Ovary (tissue), 3 donors: ENCODE results near the gene LMTK2.

Source experiments
- CTCF ChIP-seq, 3 donors: fragments of 450-650 bp in 2 of 3; fragments of 200-600 bp in 1 of 3; IDR thresholded peaks; one replicate each; pipeline versions ENCODE4 v1.5.1 to v1.8.0; 2016 to 2022; ENCODE audit warnings: antibody characterized with exemption in 3 of 3, mild to moderate bottlenecking in 1 of 3
- POLR2A ChIP-seq: fragments of 450-650 bp; IDR thresholded peaks from one replicate; pipeline ENCODE4 v1.6.1; 2017; ENCODE audit warnings: antibody characterized with exemption, mild to moderate bottlenecking, moderate library complexity
- donor health status: DM: no; HTN: no; CAD: no.

DNA sequence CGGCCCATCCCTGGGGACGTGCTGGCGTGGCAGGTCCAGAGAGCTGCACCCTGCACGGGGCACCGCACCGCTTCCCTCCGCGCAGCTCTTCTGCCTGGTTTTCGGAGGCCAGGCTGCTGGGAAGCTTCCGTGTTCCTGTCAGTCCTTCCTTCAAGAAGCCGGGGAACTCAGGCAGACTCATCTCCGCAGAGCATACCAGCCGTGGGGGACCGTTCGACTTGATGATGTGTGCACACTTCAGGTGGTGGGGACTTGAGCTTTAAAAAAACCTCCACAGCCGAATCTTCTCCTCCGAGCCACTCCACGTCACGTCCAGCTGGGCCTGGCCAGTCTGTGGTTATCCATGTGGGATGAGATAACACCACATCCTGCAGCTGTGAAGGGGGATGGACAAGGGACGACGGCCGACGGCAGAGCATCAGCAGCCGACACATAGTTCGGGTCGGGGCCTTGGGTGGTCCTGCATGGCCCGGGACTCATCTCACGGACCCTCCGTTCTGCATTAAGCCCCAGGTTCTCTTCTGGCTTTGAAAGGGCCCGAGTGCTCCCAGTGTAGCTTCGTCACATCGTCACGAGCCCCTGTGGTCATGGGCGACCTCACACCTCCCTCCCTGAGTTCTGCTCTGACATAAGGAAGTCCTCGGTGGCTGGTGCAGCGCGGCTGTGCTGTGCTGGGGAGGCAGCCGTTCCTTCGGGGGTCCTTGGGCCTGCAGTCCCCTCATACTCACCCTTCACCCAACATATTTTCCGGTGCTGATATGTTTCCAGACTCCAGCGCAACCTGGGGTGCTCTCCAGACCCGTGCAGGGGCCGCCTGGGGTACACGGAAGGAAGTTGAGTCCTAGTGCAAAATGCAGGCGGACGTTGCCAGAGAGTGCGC, 100.0 kb downstream of the LMTK2 start:
- TF ChIP-seq POLR2A (no peak), CTCF (IDR thresholded peaks at IDR 0.05) (no peak)
